Prostate gland (tissue), 2 donors: Measurements from ENCODE around the gene SLC47A1. TPM values are rescaled to one million over a fixed set of nuclear protein-coding genes. Genes with fewer than 3 reads are reported as not detected.

Source experiments
- DNase-seq: peaks from one replicate; pipeline ENCODE4 v3.0.0-alpha.2; 2019; ENCODE audit warnings: low spot score
- H3K27ac ChIP-seq, 2 donors: fragments of 200-600 bp; sonication (generic); 2 replicates each; pipeline ENCODE4 v1.5.1; 2017 to 2019
- H3K27me3 ChIP-seq: fragments of 200-600 bp; sonication (generic); replicated peaks from 2 replicates; pipeline ENCODE4 v1.5.1; 2019; ENCODE audit not compliant: insufficient read depth
- H3K36me3 ChIP-seq, 2 donors: fragments of 200-600 bp; sonication (generic); 1 replicate in 1 of 2; 2 replicates in 1 of 2; pipeline versions ENCODE4 v1.5.1 to v1.8.1; 2017 to 2019
- H3K4me1 ChIP-seq: fragments of 200-600 bp; sonication (generic); replicated peaks from 2 replicates; pipeline ENCODE4 v1.5.1; 2019
- H3K4me3 ChIP-seq, 2 donors: fragments of 200-600 bp; sonication (generic); 2 replicates each; pipeline ENCODE4 v1.5.1; 2017 to 2019
- H3K9me3 ChIP-seq: fragments of 200-600 bp; sonication (generic); 2 replicates; pipeline ENCODE4 v1.5.1; 2017
- CTCF ChIP-seq, 4 experiments: fragments of 200-600 bp in 2 of 4; fragments of 450-650 bp in 2 of 4; sonication (generic) in 2 of 4; IDR thresholded peaks; 1 replicate in 3 of 4; 2 replicates in 1 of 4; pipeline ENCODE4 v1.5.1; 2016 to 2019; ENCODE audit warnings: antibody characterized with exemption in 4 of 4, mild to moderate bottlenecking in 2 of 4, moderate library complexity in 2 of 4
- POLR2A ChIP-seq: fragments of 450-650 bp; IDR thresholded peaks from one replicate; pipeline ENCODE4 v1.6.1; 2016; ENCODE audit warnings: antibody characterized with exemption, mild to moderate bottlenecking
- POLR2AphosphoS5 ChIP-seq: sonication (generic); formaldehyde crosslinking; IDR thresholded peaks from one replicate; pipeline ENCODE4 v1.6.1; 2017; ENCODE audit warnings: antibody characterized with exemption
- WGBS: methylation state at CpG from one replicate; pipeline ENCODE4 v1.1.5; 2018; 5-methylcytosine and 5-hydroxymethylcytosine counted together
- intact Hi-C: fragments of 100-400 bp; cut with DNase I; formaldehyde crosslinking; loops from one replicate; pipeline ENCODE4 v1.14.2; 2022
- total RNA-seq, 2 donors: library from RNA; depleted of rRNA; stranded (reverse); fragments of >200 nt; gene quantifications; one replicate each; pipeline ENCODE4 v1.1.0, GENCODE V29; 2016

The SLC47A1 gene
- total RNA-seq, 2 donors from 2014 or later = 4.5 to 20.0 TPM

- Histone ChIP-seq H3K36me3 (no peaks in the 10 kb centered on the region), H3K4me3 (no peak overlapping the region), H3K9me3 (no peaks in the 10 kb centered on the region), H3K27ac (no peak overlapping the region), H3K27me3 (no peaks in the 10 kb centered on the region), H3K4me1 (no peaks in the 10 kb centered on the region)
- TF ChIP-seq POLR2A (no peak), CTCF (IDR thresholded peaks at IDR 0.05) (no peak), POLR2AphosphoS5 (no peak)
- DNase-seq = no peak
- intact Hi-C loops = no loop called here
- 80% methylated on average over 5 of the region's 5 CpGs for WGBS
Measured at GRCh38 chr17:19610879-19611278, 77.2 kb downstream of the SLC47A1 start.

GRCh38 chr17:19613979-19614378 lies 80.3 kb downstream of the SLC47A1 start:
- Histone ChIP-seq H3K4me1 (no peaks in the 10 kb centered on the region), H3K4me3 (no peak overlapping the region), H3K9me3 (no peaks in the 10 kb centered on the region), H3K36me3 (no peaks in the 10 kb centered on the region), H3K27ac (no peak overlapping the region), H3K27me3 (no peaks in the 10 kb centered on the region)
- no peak for DNase-seq
- TF ChIP-seq CTCF (IDR thresholded peaks at IDR 0.05) (no peak), POLR2AphosphoS5 (no peak)
- WGBS = 86% methylated on average over 10 of the region's 10 CpGs
- intact Hi-C loops = no loop called here

GRCh38 chr17:19614900-19615299 lies 81.2 kb downstream of the SLC47A1 start:
- WGBS = 95% methylated on average over 4 of the region's 4 CpGs
- H3K4me3 ChIP-seq = no peak overlapping the region
- H3K4me1 ChIP-seq = no peaks in the 10 kb centered on the region
- no peak for TF ChIP-seq CTCF (IDR thresholded peaks at IDR 0.05)
- no peak for TF ChIP-seq POLR2A
- TF ChIP-seq POLR2AphosphoS5 = no peak
- H3K27me3 ChIP-seq = no peaks in the 10 kb centered on the region
- no peaks in the 10 kb centered on the region for H3K9me3 ChIP-seq
- H3K36me3 ChIP-seq = no peaks in the 10 kb centered on the region
- intact Hi-C loops = no loop called here
- H3K27ac ChIP-seq = no peak overlapping the region
- DNase-seq = no peak

GRCh38 chr17:19618015-19618414 lies 84.4 kb downstream of the SLC47A1 start:
- intact Hi-C loops = no loop called here
- Histone ChIP-seq H3K27me3 (no peaks in the 10 kb centered on the region), H3K9me3 (no peaks in the 10 kb centered on the region), H3K36me3 (no peaks in the 10 kb centered on the region), H3K4me3 (no peak overlapping the region), H3K27ac (no peak overlapping the region), H3K4me1 (no peaks in the 10 kb centered on the region)
- no peak for TF ChIP-seq CTCF (IDR thresholded peaks at IDR 0.05)
- TF ChIP-seq POLR2AphosphoS5 = no peak
- TF ChIP-seq POLR2A = no peak
- WGBS = 90% methylated on average over 3 of the region's 3 CpGs
- DNase-seq = no peak

- TF ChIP-seq POLR2A (no peak), POLR2AphosphoS5 (no peak), CTCF (IDR thresholded peaks at IDR 0.05) (no peak)
Measured at GRCh38 chr17:19619705-19620325, 86.2 kb downstream of the SLC47A1 start.

More at GRCh38 chr17:19619705-19620325, 86.2 kb downstream of the SLC47A1 start:
- no peak overlapping the region for H3K4me3 ChIP-seq
- no peaks in the 10 kb centered on the region for H3K27me3 ChIP-seq
- WGBS = 97% methylated on average over 2 of the region's 2 CpGs
- H3K9me3 ChIP-seq = no peaks in the 10 kb centered on the region
- no peak for DNase-seq
- no peaks in the 10 kb centered on the region for H3K4me1 ChIP-seq
- no peaks in the 10 kb centered on the region for H3K36me3 ChIP-seq
- H3K27ac ChIP-seq = no peak overlapping the region
- intact Hi-C loops = no loop called here
